Hair follicle dermal papilla cell (primary cell): ENCODE measurements around the gene TDG. TPM values are rescaled to one million over a fixed set of nuclear protein-coding genes. Genes with fewer than 3 reads are reported as not detected.

Experiments used
- total RNA-seq: library from RNA; depleted of rRNA; stranded (reverse); fragments of >200 nt; gene quantifications from 2 replicates; pipeline ENCODE4 v1.2.3, GENCODE V29; 2012

TDG gene
- total RNA-seq: 21.0 and 25.8 TPM in 2 replicates

DNA sequence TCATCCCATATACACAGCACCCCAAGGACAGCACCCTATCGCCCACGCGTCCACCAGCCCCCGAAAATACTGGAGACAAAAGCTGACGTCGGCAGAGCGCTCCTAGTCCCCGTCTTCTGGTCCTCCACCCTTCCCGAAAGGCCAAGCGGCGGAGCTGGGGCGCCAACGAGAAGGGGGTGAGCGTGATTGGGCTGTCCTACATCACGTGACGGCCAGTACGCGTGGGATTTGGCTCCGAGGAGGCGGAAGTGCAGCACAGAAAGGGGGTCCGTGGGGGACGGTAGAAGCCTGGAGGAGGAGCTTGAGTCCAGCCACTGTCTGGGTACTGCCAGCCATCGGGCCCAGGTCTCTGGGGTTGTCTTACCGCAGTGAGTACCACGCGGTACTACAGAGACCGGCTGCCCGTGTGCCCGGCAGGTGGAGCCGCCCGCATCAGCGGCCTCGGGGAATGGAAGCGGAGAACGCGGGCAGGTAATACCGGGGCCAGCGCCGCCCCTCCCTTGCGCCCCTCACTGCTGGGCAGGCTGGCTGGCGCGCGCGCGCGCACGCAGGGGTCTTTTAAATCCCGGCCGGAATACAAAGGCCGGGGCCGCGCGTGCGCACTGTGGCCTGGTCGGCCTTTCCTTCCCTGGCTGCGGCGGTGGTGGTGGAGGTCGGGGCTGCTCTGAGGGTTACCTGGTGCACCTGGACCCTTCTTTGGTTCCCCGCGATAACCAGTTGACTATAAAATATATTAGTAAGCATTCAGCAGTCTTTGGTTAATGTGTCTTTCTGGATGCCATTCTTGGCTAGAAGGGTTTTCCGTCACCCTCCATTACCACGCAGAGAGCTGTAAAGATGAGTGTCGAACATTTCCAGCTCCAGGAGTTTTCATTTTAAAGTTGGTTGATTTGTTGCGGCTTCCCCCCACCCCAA, at the start of gene TDG:
Gene TDG (plus strand): TSS at position 283 of the 915 bp plus-strand sequence. CDS start 166 bp downstream, at position 449.

DNA sequence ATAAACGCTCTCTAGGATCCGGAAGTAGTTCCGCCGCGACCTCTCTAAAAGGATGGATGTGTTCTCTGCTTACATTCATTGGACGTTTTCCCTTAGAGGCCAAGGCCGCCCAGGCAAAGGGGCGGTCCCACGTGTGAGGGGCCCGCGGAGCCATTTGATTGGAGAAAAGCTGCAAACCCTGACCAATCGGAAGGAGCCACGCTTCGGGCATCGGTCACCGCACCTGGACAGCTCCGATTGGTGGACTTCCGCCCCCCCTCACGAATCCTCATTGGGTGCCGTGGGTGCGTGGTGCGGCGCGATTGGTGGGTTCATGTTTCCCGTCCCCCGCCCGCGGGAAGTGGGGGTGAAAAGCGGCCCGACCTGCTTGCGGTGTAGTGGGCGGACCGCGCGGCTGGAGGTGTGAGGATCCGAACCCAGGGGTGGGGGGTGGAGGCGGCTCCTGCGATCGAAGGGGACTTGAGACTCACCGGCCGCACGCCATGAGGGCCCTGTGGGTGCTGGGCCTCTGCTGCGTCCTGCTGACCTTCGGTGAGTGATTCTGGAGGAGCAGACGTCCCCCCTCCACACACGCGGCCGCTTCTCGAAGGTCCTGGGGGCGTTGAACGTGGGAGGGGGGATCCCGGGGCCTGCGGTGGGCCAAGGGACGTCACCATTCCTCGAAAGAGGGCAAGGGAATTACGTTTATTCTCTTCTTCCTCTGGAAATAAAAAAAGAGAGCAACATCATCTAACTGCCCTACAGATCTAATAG, 35.5 kb upstream of the TDG start, which contains the start of gene HSP90B1:
Gene HSP90B1 (plus strand): TSS at position 377 of the 753 bp plus-strand sequence. CDS start 106 bp downstream, at position 483.

Other genes with a start within 250 kb of the TDG start
- 8.3 and 8.8 TPM in 2 replicates for gene NT5DC3, start 124.6 kb upstream of the TDG start, total RNA-seq
- gene HSP90B1, start 35.5 kb upstream of the TDG start, total RNA-seq: 352 and 360 TPM in 2 replicates
- gene GLT8D2, start 84.3 kb downstream of the TDG start, total RNA-seq: 91.8 and 99.1 TPM in 2 replicates
- gene HCFC2, start 98.7 kb downstream of the TDG start, total RNA-seq: 19.7 and 26.4 TPM in 2 replicates
- gene NFYB, start 172.3 kb downstream of the TDG start, total RNA-seq: 15.4 and 16.5 TPM in 2 replicates
- 217 and 248 TPM in 2 replicates for gene TXNRD1, start 249.9 kb downstream of the TDG start, total RNA-seq